Spleen (tissue), 11 donors: ENCODE results near the gene NOTO. TPM values are rescaled to one million over a fixed set of nuclear protein-coding genes. Genes with fewer than 3 reads are reported as not detected.

Source experiments
- DNase-seq: peaks from one replicate; pipeline ENCODE4 v3.0.0-alpha.2; 2020
- H3K27ac ChIP-seq, 8 donors: fragments of 200-600 bp; sonication (generic) in 7 of 8; 1 replicate in 4 of 8; 2 replicates in 4 of 8; pipeline versions ENCODE4 v1.5.0 to v1.8.0; 2016 to 2021; ENCODE audit warnings: inconsistent platforms in 4 of 8, mild to moderate bottlenecking in 4 of 8, moderate library complexity in 1 of 8
- H3K27me3 ChIP-seq, 7 donors: fragments of 200-600 bp; sonication (generic) in 6 of 7; replicated peaks in 1 of 7; 1 replicate in 4 of 7; 2 replicates in 3 of 7; pipeline versions ENCODE4 v1.5.0 to v1.8.0; 2016 to 2021; ENCODE audit warnings: inconsistent platforms in 3 of 7, mild to moderate bottlenecking in 1 of 7
- H3K36me3 ChIP-seq, 6 donors: fragments of 200-600 bp; sonication (generic) in 5 of 6; 1 replicate in 4 of 6; 2 replicates in 2 of 6; pipeline versions ENCODE4 v1.5.0 to v1.8.0; 2016 to 2021; ENCODE audit warnings: inconsistent platforms in 2 of 6
- H3K4me1 ChIP-seq, 6 donors: fragments of 200-600 bp; sonication (generic) in 5 of 6; 1 replicate in 3 of 6; 2 replicates in 3 of 6; pipeline versions ENCODE4 v1.5.0 to v1.8.0; 2016 to 2021; ENCODE audit warnings: inconsistent platforms in 3 of 6
- H3K4me3 ChIP-seq, 8 donors: fragments of 200-600 bp; sonication (generic) in 7 of 8; 1 replicate in 4 of 8; 2 replicates in 4 of 8; pipeline versions ENCODE4 v1.5.0 to v1.8.0; 2016 to 2021; ENCODE audit warnings: inconsistent platforms in 4 of 8, mild to moderate bottlenecking in 4 of 8, moderate library complexity in 2 of 8
- H3K9me3 ChIP-seq, 8 donors: fragments of 200-600 bp; sonication (generic) in 7 of 8; 1 replicate in 4 of 8; 2 replicates in 4 of 8; pipeline versions ENCODE4 v1.5.0 to v1.8.0; 2016 to 2021; ENCODE audit warnings: inconsistent platforms in 4 of 8
- POLR2A ChIP-seq, 3 donors: fragments of 450-650 bp; IDR thresholded peaks; one replicate each; pipeline ENCODE4 v1.5.1; 2017; ENCODE audit warnings: antibody characterized with exemption in 3 of 3, mild to moderate bottlenecking in 1 of 3
- POLR2AphosphoS5 ChIP-seq, 3 donors: sonication (generic); formaldehyde crosslinking; IDR thresholded peaks; one replicate each; pipeline ENCODE4 v1.5.1; 2017; ENCODE audit warnings: antibody characterized with exemption in 3 of 3
- WGBS, 5 donors: extraction: QIAGEN DNeasy Blood & Tissue Kit in 3 of 5; methylation state at CpG; one replicate each; pipeline versions ENCODE4 v1.1.5 to v1.1.7; 2013 to 2018; 5-methylcytosine and 5-hydroxymethylcytosine counted together
- intact Hi-C: fragments of 100-400 bp; cut with DNase I; formaldehyde crosslinking; loops from one replicate; pipeline ENCODE4 v1.15.0; 2023; ENCODE audit warnings: low total_unique reads
- polyA plus RNA-seq, 3 donors: library from polyadenylated mRNA; stranded (reverse); fragments of 200-250 nt; gene quantifications; one replicate each; pipeline ENCODE4 v1.2.1, GENCODE V29; 2013
- total RNA-seq, 7 donors: library from RNA; depleted of rRNA in 3 of 7; stranded (reverse); fragments of >200 nt in 3 of 7; fragmentation: NEBNext Ultra II Directional in 4 of 7; extraction: Animal tissue kit (Norgen Biotek cat#: 25700) in 4 of 7; gene quantifications; one replicate each; pipeline versions ENCODE4 v1.1.0 to v1.2.1, GENCODE V29; 2016 to 2021
- TF ChIP-seq, protein P1 (sequence below), 11 experiments: fragments of 200-600 bp in 7 of 11; fragments of 450-650 bp in 4 of 11; sonication (generic) in 4 of 11; IDR thresholded peaks in 8 of 11; conservative IDR thresholded peaks in 3 of 11; 1 replicate in 7 of 11; 2 replicates in 4 of 11; pipeline versions ENCODE4 v1.4.0 to v1.8.0; 2016 to 2021; ENCODE audit warnings: antibody characterized with exemption in 11 of 11, inconsistent platforms in 4 of 11, mild to moderate bottlenecking in 1 of 11
- donor health status: healthy with polysubstance abuse.
- donor health status: DM: no; HTN: no; CAD: no; lungs with moderate emphysema.
- donor health status: DM: no; HTN: no; CAD: no.
- donor health status: Bipolar disorder and iron deficiency.
- donor health status: healthy.
- donor health status: DM: no; HTN: no; CAD: no.
- donor health status: DM: yes; HTN: yes; CAD: no.

NOTO gene
- total and polyA plus RNA-seq, 10 donors: not detected

GRCh38 chr2:73176205-73176880, 26.0 kb upstream of the NOTO start:
- H3K36me3 ChIP-seq: no peaks in the 10 kb centered on the region
- peak overlapping the region in 5 of 8 donors; percentile 27 to 64 (median 41) for H3K27ac ChIP-seq
- TF ChIP-seq POLR2A (IDR thresholded peaks at IDR 0.05): no peak
- TF ChIP-seq POLR2AphosphoS5 (IDR thresholded peaks at IDR 0.05): no peak
- TF ChIP-seq, protein P1, sequence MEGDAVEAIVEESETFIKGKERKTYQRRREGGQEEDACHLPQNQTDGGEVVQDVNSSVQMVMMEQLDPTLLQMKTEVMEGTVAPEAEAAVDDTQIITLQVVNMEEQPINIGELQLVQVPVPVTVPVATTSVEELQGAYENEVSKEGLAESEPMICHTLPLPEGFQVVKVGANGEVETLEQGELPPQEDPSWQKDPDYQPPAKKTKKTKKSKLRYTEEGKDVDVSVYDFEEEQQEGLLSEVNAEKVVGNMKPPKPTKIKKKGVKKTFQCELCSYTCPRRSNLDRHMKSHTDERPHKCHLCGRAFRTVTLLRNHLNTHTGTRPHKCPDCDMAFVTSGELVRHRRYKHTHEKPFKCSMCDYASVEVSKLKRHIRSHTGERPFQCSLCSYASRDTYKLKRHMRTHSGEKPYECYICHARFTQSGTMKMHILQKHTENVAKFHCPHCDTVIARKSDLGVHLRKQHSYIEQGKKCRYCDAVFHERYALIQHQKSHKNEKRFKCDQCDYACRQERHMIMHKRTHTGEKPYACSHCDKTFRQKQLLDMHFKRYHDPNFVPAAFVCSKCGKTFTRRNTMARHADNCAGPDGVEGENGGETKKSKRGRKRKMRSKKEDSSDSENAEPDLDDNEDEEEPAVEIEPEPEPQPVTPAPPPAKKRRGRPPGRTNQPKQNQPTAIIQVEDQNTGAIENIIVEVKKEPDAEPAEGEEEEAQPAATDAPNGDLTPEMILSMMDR (IDR thresholded peaks at IDR 0.05 in 8 of 11, conservative IDR thresholded peaks at IDR 0.05 in 3 of 11): no peak
- peak overlapping the region; percentile 42 to 70 (median 56) for H3K4me3 ChIP-seq
- H3K4me1 ChIP-seq: peaks cover 18 to 33% (median 29%) of the 10 kb centered on the region in 6 donors
- peaks cover 0 to 79% (median 24%) of the 10 kb centered on the region in 7 donors for H3K27me3 ChIP-seq
- no peaks in the 10 kb centered on the region for H3K9me3 ChIP-seq
- DNase-seq: no peak
- intact Hi-C loops: loop anchor here (5.0 kb wide), 1 partner anchor 184 kb away; no protein-coding TSS in a partner anchor
- 4 to 10% (median 5%) methylated on average over 17 to 31 of the region's 31 CpGs for WGBS, 5 donors

DNA sequence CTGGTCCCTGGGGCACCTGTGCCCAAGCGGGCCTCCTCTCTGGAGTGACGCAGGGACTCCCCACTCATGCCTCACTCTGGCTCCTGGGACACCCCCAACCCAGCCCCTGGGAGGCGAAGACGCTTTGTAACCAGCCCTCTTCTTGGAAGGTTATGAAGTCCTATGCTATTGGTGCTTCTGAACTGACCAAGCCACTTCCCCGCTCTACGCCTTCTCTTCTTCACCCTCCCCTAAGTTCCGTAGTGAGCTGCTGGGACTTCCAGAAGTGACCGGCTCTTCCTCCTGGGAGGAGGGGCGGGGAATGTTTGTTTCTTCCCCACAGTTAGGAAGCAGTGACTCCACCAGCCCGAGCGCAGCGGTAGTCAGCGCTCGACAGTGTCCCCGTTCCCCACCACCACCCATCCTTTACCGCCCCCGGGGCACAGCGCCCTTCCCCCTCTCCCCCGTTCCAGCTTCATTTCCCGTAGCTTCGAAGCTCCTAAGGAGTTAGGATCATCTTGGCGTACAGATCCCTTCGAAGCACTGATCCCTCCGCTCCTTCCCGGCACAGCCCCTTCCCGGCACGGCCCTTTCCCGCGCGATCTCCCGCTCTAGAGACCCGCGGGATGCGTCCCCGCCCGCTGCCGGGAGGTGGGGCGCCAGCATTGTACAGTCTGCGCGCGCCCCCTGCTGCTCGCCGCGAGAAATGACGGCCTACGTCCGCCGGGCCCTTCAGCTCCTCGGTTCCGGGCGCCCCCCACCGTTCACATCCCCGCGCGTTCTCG, 25.3 kb upstream of the NOTO start:
- TF ChIP-seq POLR2AphosphoS5 (IDR thresholded peaks at IDR 0.05) (peak; percentile 29 to 77 (median 68)), POLR2A (IDR thresholded peaks at IDR 0.05) (no peak)
- TF ChIP-seq, protein P1 (IDR thresholded peaks at IDR 0.05 in 8 of 11, conservative IDR thresholded peaks at IDR 0.05 in 3 of 11): peak; percentile 91 to 99 (median 98)
- peaks cover 0 to 79% (median 24%) of the 10 kb centered on the region in 7 donors for H3K27me3 ChIP-seq

GRCh38 chr2:73177645-73178255, 24.6 kb upstream of the NOTO start:
- no peak for DNase-seq
- peaks cover 18 to 33% (median 29%) of the 10 kb centered on the region in 6 donors for H3K4me1 ChIP-seq
- no peak overlapping the region for H3K27ac ChIP-seq
- intact Hi-C loops: loop anchor here (5.0 kb wide), 1 partner anchor 185 kb away; no protein-coding TSS in a partner anchor
- H3K27me3 ChIP-seq: peaks cover 0 to 75% (median 24%) of the 10 kb centered on the region in 7 donors
- H3K4me3 ChIP-seq: peak overlapping the region in 7 of 8 donors; percentile 42 to 70 (median 56)
- TF ChIP-seq, protein P1 (IDR thresholded peaks at IDR 0.05 in 8 of 11, conservative IDR thresholded peaks at IDR 0.05 in 3 of 11): peak in 5 of 11 experiments; percentile 29 to 57 (median 45)
- TF ChIP-seq POLR2A (IDR thresholded peaks at IDR 0.05) (no peak), POLR2AphosphoS5 (IDR thresholded peaks at IDR 0.05) (no peak)
- no peaks in the 10 kb centered on the region for H3K36me3 ChIP-seq
- no peaks in the 10 kb centered on the region for H3K9me3 ChIP-seq
- WGBS, 5 donors: 16 to 22% (median 20%) methylated on average over 10 to 12 of the region's 12 CpGs

More for the DNA sequence above, 25.3 kb upstream of the NOTO start:
- intact Hi-C loops: loop anchor here (5.0 kb wide), 1 partner anchor 185 kb away; no protein-coding TSS in a partner anchor
- Histone ChIP-seq H3K27ac (peak overlapping the region in 6 of 8 donors; percentile 27 to 64 (median 35)), H3K36me3 (no peaks in the 10 kb centered on the region), H3K4me3 (peak overlapping the region; percentile 42 to 70 (median 56)), H3K9me3 (no peaks in the 10 kb centered on the region), H3K4me1 (peaks cover 18 to 33% (median 29%) of the 10 kb centered on the region in 6 donors)
- WGBS, 5 donors: 0 to 1% (median 1%) methylated on average over 46 to 56 of the region's 56 CpGs
- DNase-seq: peak; percentile 97
